Right lobe of liver (tissue), 4 donors: Measurements from ENCODE around the gene RTTN.

Experiments used
- POLR2A ChIP-seq: fragments of 450-650 bp; IDR thresholded peaks from one replicate; pipeline ENCODE4 v1.6.1; 2017; ENCODE audit warnings: antibody characterized with exemption, mild to moderate bottlenecking
- TF ChIP-seq, protein P1 (sequence below), 4 donors: fragments of 200-600 bp in 3 of 4; fragments of 450-650 bp in 1 of 4; IDR thresholded peaks; one replicate each; pipeline versions ENCODE4 v1.5.1 to v1.8.0; 2016 to 2022; ENCODE audit warnings: antibody characterized with exemption in 4 of 4, mild to moderate bottlenecking in 2 of 4
- donor health status: DM: no; HTN: no; CAD: no.
- donor health status: DM: no; HTN: no; CAD: no.
- donor health status: DM: no; HTN: yes; CAD: no.

DNA sequence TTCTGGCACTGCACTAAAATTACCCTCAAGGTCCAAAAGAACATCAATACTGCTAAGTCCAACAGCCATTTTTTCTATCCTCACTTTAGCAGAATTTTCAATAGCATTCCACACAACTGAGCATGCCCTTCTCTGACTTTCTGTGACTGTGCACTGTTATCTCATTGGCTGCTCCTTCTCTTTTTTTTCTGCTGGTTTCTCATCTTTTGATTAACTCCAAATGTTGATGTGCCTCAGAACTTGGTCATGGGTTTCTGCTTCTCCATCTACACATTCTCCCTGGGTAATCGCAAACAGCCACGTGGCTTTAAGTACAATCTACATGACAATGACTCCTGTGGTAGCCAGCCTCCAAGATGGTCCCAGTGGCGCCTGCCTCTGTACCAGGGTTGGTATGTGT, 182.9 kb downstream of the RTTN start:
- TF ChIP-seq, protein P1, sequence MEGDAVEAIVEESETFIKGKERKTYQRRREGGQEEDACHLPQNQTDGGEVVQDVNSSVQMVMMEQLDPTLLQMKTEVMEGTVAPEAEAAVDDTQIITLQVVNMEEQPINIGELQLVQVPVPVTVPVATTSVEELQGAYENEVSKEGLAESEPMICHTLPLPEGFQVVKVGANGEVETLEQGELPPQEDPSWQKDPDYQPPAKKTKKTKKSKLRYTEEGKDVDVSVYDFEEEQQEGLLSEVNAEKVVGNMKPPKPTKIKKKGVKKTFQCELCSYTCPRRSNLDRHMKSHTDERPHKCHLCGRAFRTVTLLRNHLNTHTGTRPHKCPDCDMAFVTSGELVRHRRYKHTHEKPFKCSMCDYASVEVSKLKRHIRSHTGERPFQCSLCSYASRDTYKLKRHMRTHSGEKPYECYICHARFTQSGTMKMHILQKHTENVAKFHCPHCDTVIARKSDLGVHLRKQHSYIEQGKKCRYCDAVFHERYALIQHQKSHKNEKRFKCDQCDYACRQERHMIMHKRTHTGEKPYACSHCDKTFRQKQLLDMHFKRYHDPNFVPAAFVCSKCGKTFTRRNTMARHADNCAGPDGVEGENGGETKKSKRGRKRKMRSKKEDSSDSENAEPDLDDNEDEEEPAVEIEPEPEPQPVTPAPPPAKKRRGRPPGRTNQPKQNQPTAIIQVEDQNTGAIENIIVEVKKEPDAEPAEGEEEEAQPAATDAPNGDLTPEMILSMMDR (IDR thresholded peaks at IDR 0.05), result no peak
- TF ChIP-seq POLR2A, result no peak
